HK-2 (cell line): ENCODE measurements around the gene GRIN2C.

ENCODE experiments used
- DNase-seq: peaks from one replicate; pipeline ENCODE4 v3.0.0-alpha.2; 2018; ENCODE audit not compliant: unreplicated experiment

Gene GRIN2C

DNA sequence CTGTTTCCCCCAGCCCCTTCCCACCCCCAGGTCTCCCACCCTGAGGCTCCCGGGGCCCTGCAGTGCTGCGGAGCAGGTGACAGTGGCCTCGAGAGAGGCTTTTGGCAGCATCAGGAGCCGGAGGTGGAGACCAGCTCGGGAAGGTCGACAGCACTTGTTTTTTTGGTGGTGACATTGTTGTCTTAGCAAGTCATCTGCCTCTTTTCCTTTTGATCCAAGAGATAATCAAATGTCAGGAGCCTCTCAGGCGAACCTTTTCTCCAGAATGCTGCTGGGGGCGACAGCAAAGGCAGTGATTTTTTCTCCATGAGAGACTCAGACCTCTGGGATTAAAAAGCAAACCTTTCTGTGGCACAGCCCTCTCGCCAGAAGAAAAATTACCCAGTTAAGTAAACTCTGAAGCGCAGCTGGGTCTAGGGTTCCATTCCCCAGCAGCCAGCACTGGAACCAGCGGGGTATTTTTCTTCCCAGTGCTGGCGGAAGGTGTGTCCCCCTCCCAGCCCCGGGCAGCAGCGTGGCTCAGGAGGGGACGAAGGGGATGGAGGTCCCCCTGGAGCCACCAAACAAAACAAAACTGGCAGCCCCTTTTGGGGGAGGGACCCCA lies 37.2 kb downstream of the GRIN2C start:
- DNase-seq, result no peak

GRCh38 chr17:74821655-74822334 lies 37.9 kb downstream of the GRIN2C start:
- DNase-seq, result no peak

DNA sequence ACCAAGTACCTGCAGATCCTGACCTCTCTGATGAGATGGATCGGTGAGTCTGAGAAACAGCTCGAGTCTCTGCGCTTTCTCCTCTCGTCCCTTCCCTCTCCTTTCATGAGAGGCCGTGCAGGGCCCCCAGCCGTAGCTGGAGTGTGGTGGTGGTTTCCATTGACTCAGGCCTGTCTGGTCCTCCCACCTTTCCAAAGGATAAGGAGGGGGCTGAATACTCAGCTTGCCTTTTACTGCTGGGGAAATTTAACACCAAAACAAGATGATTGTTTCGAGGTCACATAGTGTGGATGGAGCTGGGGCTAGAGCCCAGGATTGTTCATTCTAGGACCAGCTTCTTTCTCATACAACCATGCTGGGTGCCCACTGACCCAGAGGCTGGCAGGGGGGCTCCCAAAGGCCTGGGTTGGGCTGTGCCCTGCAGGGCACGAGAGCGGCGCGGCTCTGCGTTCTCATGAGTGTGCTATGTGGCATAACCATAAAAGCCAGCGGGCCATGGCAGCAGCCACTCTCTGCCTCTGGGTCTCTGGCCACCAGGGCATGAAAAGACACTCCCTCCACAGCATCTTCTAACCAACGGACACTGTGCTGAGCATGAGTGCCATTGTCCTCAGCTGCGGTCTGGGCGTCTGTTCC lies 39.8 kb downstream of the GRIN2C start:
- no peak for DNase-seq

GRCh38 chr17:74818291-74818938 lies 41.3 kb downstream of the GRIN2C start:
- no peak for DNase-seq

- DNase-seq, result no peak
Observed at GRCh38 chr17:74816905-74817620, 42.6 kb downstream of the GRIN2C start.

DNA sequence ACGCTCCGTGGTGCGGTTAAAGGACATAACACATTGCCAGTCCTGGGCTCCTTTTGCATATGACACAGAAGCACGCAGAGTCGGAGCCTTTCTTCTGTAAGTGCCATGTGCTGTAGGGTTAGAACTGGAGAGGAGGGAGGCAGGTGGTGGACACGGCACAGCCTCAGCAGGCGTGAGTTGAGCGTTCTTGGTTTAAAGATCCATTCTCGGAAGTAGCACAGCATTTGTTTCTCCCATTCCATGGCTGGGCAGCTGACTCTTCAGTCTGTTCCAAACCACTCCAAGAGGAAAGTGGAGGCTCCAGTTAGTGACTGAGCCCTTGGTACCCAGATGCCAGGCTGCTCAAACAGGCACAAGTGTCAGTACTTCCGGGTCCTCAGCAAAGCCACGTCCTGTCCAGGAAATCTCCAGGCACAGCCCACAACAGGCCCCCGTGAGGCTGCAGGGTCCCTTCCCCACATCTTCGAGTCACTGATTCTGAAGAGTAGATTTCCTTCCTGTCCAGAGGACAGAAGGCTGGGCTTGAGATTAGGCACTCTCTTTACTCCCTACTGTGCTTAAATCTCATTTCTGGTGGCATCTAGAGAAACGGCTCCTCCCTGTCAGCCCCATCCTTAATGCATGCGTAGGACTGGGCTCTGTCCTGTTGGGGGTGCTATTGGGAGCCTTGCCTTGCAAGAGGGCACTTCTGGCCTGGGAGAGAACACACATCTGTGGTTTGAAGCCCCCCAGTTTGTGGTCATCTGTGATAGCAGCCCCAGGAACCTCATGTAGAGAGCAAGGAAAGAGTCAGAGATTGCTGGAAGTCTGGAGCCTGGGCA lies 43.9 kb downstream of the GRIN2C start:
- DNase-seq, result no peak

DNA sequence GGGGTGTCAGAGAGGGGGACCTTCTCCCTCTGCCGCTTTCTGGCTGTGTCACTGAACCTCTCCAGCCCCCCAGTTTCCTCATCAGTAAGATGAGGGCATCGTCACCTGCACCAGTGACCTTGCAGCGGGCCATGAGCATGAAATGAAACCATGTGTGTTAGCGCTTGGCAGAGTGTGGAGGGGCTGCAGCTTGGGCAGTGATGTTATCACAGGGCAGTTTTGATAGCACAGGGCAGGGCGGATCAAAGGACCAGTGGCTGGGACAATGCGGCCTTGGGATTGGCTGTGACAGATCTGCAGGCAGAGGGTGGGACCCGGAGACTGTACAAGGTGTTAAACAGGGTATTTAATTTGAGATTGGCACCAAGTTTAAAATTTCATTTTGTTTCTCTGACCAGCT lies 44.6 kb downstream of the GRIN2C start:
- no peak for DNase-seq

DNA sequence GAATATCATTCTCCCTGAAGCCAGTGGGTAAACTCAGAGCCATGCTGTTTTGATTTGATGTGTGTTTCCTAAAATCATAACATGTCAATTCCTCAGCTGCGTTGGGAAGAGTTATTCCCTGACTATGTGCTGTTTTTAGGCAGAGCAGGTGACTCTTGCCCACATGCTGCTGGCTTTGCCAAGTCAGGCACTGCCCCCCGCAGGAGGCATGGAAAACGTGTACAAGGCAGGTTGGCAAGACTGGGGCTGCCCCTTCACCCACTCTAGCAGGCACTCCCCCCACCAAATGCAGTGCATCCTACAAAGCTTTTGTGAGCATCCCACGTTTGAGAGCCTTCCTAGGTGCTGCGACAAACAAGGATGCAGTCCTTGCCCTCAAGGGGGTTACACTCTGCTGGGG lies 45.2 kb downstream of the GRIN2C start:
- DNase-seq, result no peak

GRCh38 chr17:74812109-74813009 lies 47.3 kb downstream of the GRIN2C start:
- DNase-seq, result no peak

DNA sequence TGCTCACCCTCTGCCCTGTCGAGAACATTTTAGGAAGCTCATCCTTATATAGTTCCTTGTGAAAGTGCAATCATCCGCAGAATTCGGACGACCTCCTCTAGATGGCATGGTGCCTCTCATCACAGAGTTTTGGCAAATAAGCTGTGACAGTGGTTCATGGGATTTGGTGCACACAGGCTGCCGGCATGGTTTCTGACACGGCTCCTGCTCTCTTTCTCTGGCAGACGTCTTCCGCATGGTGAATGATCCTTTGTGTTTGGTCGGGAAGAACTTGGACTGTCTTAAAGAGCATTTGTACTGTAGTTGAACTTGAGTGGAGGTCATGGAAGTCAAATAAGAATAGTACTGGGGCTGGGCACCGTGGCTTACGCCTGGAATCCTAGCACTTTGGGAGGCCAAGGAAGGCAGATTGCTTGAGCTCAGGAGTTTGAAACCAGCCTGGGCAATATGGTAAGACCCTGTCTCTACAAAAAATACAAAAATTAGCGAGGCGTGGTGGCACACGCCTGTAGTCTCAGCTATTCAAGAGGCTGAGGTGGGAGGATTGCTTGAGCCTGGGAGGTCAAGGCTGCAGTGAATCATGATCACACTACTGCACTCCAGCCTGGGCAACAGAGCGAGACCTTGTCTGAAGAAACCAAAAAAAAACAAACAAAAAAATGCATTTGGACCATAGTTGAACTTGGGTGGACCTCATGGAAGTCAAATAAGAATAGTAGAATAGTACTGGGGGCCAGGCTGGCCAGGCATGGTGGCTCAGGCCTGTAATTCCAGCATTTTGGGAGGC lies 48.8 kb downstream of the GRIN2C start:
- DNase-seq, result no peak

- DNase-seq, result no peak
Observed at GRCh38 chr17:74808714-74809430, 50.8 kb downstream of the GRIN2C start.

DNA sequence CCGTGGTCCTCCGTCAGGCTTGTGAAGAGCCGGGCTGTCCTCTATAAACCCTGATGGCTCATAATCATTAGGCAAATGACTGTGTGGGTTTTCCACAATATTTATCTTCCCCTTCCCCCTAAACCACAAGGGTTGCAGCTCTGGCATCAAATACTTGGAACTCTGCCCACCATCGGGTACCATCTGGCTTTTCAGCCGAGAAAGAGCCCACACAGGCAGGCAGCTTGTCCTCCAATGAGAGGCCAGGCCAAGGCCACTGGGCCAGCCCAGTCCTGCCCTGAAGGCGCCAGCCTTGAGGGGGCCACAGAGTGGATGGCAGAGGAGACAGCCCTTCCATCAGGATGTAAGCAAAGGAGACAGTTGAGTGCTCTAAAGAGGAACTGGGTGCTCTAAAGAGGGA lies 51.8 kb downstream of the GRIN2C start:
- DNase-seq, result no peak

- no peak for DNase-seq
Observed at GRCh38 chr17:74807441-74807840, 52.2 kb downstream of the GRIN2C start.

- no peak for DNase-seq
Observed at GRCh38 chr17:74806334-74806733, 53.4 kb downstream of the GRIN2C start.

DNA sequence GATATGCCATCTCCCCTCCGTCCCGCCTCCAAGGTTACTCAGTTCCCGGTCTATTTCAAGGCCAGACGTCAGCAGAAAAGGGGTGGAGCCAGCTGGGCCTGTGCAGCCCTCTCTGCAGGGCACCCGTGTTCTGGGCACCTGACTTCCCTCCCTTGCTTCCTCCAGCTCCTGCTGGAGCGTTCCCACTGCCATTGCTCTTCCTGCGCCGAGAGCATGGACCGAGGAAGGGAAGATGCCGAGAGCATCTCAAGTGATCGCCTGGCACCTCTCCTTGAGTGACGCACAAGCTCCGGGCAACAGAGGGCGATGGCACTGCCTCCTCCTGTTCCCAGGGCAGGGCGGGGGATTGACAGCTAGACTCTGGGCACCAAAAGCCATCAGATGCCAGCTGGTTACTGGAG lies 54.1 kb downstream of the GRIN2C start:
- DNase-seq, result no peak

DNA sequence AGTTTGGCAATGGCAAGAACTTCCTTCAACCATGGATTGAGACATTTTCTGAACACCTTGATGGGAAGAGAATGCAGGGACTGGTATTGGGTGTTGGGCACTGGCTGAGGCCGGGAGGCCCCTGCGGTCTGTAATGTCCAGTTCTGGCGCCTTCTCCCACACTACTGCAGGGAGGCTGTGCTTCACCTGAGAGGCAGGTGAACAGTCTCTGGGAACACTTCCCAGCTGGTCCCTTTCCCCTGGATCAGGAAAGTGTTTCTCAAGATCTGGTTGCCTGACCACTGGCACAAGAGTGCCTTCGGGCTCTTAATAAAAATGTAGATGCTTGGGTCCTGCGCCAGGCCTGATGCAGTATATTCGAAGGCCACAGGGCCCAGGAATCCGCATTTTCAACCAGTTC lies 55.0 kb downstream of the GRIN2C start:
- DNase-seq, result no peak

GRCh38 chr17:74803971-74804370 lies 55.7 kb downstream of the GRIN2C start:
- DNase-seq, result no peak

DNA sequence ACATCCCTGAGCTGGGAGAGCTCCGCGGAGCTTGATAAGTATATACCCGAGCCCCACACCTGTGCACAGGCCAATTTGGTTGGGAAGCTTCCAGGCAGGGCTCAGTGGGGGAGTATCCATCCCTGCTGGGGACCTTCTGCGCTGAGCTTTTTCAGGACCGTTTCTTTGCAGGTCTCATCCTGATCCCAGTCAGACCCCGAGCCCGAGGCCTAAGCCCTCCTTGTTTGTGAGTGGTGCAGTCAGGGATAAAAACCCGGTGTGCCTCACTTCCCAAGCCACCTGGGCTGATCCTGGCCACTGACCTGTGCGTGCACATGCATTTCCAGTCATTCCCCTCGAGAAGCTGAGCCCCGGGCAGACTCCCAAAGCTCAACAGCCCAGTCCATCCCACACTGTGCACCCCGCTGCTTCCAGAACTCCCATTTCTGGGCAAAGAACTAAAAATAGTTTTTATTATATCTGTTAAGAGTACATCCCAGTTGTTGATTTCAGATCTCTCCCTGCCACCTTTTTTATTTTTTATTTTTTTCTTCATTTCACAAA lies 56.2 kb downstream of the GRIN2C start:
- no peak for DNase-seq

DNA sequence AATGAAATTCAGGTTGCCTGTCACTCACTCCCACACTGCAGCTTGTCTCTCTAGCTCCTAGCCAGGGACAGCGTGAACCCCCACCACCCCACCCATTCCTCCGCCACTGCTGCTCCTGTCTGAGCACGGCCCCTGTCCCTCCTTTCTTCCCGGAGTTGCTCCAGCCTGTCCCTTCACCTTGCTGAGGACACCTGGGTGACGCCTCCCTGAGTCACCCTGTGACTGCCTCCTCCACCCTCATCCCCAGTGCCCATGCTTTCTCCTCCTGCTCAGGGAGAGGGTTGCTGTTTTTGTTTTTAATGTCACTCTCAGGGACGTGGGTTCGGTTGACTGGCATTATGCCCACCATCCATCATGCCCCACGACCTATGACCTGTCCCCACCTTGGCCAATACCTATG lies 57.8 kb downstream of the GRIN2C start:
- no peak for DNase-seq
